Measurements from ENCODE around the gene TECPR2.

GRCh38 chr14:102345232-102345631 lies 17.5 kb upstream of the TECPR2 start:
- no peak for TF ChIP-seq CTCF (IDR thresholded peaks at IDR 0.05)
- TF ChIP-seq EZH2 (IDR thresholded peaks at IDR 0.05) = no peak

Data from neural progenitor cell (in vitro differentiated cells).